Measurements from ENCODE around the gene TCP10L.
"Not testable (repeated sequence)": the region's sequence is repeated elsewhere in the genome, so short reads cannot be mapped to it uniquely, and the experiment has no call there.

The TCP10L gene

GRCh38 chr21:32585042-32585710 lies at the start of gene TCP10L:
Gene TCP10L, minus strand, starts transcription at chr21:32585523. Its CDS starts 1,219 bp downstream, at chr21:32584304.
- DNase-seq: no peak

DNA sequence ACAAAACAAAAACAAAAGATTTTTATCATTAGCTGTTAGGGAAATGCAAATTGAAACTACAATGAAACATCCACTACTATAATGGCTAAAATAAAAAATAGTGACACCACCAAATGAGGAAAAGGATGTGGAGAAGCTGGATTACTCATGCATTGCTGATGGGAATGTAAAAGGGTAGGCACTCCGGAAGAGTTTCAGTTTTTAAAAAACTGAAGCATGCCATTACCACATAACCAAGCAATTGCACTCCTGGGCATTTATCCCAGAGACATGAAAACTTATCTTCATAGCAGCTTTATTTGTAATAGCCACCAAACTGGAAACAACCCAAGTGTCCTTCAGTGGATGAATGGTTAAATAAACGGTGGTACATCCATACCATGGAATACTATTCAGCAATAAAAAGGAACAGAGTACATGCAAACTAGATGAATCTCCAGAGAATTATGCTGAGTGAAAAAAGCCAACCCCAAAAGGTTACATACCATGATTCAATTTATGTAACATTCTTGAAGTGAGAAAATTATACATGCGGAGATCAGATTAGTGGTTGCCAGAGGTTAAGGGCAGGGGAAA lies 41.4 kb upstream of the TCP10L start:
- DNase-seq: no peak

- DNase-seq: not testable (repeated sequence)
Observed at GRCh38 chr21:32618218-32618617, 32.9 kb upstream of the TCP10L start.

DNA sequence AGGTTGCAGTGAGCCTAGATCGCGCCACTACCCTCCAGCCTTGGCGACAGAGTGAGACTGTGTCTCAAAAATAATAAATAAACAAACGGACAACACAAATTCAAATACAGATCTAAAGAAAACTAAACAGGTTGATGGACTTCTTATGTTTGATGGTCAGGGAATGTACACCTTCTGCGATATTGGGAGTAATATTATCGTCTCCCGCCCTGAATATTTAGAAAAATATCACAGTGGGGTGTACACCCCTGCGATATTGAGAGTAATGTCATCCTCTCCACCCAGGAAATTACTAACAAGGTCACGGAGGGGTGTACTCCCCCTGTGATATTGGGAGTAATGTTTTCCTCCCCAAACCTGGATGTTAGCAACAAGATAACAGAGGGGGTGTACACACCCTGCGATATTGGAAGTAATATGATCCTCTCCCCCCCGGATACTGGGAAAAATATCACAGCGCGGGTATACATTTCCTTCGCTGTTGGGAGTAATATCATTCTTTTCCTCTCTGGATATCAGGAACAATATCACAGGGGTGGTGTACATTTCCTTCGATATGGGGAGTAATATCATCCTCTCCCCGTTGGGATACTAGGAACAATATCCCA lies 28.2 kb upstream of the TCP10L start:
- DNase-seq: peak in 2 of 3 experiments; percentile 32 to 65

- no peak for DNase-seq
Observed at GRCh38 chr21:32612999-32613337, 27.6 kb upstream of the TCP10L start.

DNA sequence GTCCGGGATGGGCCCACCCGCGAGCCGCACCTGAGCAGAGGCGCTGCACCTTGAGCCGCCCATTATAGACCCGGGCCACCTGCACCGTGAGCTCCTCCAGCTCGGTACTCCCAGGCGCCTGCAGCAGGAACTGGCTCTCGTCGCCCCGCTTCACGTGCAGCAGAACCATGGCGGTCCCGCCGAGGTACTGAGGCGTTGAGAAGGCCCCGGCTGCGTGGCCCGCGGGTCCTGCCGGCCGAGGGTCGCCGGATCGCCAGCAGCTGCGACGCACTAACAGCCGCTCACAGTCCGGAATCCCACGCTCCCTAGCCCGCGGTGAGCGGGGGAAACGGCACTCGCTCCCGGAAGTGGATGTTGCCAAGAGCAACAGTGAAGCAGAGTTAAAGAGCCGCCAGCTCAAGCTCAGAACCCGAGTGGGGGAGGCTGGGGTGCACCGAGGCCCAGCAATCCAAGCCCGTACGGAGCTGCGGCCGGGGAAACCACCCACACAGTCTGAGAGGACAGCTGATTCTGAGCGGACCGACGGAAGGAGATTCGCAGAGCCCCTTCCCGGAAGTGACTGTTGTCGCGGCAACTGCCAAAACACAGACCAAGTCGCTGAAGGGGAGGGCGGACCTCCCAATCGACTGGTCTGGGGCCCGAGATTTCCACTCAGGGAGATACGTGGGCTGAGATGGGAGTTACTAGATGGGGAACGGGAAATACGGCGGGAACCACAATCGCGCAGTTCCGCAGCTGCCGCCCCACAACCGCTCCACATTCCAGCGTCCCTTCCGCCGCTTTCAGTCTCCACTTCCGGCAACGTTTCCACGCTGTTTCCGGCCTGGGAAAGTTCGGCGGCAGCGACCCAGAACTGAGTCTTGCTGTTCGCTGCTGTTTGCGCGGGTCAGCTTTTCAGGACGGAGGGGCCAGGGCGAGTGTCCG lies 27.0 kb upstream of the TCP10L start, which contains the start of gene CFAP298:
Gene CFAP298, minus strand, starts transcription at position 303 of the 924 bp plus-strand sequence. Its CDS starts 134 bp downstream, at position 169.
- DNase-seq: peak; percentile 89 to 97 (median 97)

DNA sequence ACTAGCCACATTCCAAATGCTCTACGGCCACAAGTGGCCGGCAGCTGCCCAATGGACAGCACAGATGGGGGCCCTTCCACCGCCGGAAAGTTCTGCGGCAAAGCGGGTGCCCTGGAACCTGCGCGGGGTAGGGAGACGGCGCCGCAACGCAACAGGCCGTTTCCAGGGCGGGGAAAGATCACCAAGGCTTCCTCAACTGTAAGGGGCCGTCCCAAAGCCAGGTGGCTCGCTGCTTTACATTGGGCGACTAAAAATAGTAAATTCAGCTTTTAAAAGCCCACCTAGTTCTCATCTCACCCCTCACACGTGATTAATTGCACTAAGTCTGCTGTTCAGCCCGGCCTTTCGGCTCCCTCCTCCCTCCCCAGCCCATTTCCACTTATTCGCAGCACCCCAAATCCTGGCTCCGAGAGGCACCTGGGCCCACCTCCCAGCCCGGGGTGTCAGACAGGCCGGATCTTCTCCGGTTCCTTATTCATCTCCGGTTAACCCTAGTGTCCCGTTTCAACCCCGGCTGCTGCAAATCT lies 26.2 kb upstream of the TCP10L start:
- DNase-seq: peak in 2 of 3 experiments; percentile 48 to 57

- DNase-seq: not testable (repeated sequence)
Observed at GRCh38 chr21:32610940-32611339, 25.6 kb upstream of the TCP10L start.

- DNase-seq: no peak
Observed at GRCh38 chr21:32608851-32609250, 23.5 kb upstream of the TCP10L start.

DNA sequence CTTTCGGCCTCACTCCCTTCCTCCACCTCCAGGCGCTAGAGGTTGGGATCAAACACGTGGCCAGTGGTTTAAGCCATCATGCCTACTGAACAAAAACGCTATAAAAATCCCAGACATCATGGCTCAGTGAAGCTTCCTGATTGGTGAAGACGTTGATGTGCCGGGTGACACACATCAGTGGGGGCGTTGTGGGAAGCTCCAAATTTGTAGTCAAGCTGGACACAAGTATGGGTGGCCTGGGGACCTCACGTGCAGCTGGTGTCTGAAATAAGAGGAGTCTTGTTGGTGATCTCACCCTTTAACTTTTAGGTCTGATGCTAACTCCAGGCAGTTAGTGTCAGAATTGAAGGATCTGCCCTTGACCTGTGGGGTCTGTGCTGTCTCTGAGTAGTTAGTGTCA lies 20.1 kb upstream of the TCP10L start:
- DNase-seq: no peak

DNA sequence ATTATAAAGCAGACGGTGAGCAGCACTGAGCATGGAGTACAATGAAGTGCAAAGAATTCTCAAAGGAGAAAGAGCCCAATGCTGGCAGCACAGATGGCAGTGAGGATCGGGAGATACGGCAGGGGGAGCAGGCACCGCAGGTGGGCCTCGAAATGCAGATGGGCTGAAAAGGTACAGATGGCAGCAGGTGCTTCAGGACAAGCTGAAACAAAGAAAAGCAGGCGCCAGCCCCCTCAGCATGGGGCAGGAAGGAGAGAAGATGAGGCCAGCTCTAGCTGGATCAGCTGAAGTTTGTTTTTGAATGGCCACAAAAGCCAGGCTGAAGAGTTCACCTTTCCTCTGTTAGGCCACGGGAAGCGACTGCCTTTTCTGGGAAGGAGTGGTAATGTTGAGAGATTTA lies 19.1 kb upstream of the TCP10L start:
- DNase-seq: peak in 2 of 3 experiments; percentile 94 to 98

GRCh38 chr21:32603131-32603530 lies 17.8 kb upstream of the TCP10L start:
- peak in 2 of 3 experiments; percentile 39 to 69 for DNase-seq

DNA sequence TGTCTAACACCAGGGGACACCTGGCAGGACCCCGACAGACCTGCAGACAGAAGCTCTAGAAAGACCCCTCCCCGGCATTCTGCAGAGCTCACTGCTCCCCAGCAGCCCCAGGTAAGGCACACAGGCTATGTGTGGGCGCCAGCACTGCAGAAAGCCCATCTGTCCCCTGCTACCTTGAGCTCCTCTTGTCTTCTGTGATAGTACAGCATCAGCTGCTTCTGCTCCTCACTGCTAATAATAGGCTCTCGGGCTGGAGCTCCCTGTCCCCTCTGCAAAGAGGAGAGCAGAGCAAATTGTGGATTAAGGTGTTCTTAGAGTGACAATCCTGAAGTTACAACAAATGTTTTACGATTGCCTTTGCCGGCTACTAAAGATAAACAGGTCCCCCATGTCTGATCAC lies 16.8 kb upstream of the TCP10L start:
- peak in 1 of 3 experiments; percentile 21 for DNase-seq

- DNase-seq: peak in 2 of 3 experiments; percentile 77 to 84
Observed at GRCh38 chr21:32599526-32599925, 14.2 kb upstream of the TCP10L start.

DNA sequence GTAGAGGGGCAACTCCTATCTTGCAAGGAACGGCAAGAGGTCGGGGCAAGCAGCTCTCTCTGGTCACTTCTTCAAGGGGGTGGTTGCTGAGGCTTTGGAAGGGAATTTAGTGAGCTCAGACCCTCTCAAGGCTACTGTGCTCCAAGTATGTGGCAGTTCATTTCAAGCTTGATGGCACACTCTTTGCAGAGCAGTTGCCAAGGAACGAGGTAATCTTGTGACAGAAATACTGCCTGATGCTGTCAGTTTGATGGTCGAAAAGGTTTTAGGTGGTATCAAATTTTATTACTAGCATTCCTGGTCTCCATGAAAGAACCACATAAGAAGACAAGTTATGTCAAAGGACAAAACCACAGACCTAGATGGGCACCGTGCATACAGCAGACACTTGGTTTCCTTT lies 13.8 kb upstream of the TCP10L start:
- peak in 1 of 3 experiments; percentile 49 for DNase-seq

GRCh38 chr21:32597205-32597604 lies 11.9 kb upstream of the TCP10L start:
- DNase-seq: no peak

- DNase-seq: no peak
Observed at GRCh38 chr21:32595431-32595830, 10.1 kb upstream of the TCP10L start.

- DNase-seq: no peak
Observed at GRCh38 chr21:32593690-32594089, 8.4 kb upstream of the TCP10L start.

DNA sequence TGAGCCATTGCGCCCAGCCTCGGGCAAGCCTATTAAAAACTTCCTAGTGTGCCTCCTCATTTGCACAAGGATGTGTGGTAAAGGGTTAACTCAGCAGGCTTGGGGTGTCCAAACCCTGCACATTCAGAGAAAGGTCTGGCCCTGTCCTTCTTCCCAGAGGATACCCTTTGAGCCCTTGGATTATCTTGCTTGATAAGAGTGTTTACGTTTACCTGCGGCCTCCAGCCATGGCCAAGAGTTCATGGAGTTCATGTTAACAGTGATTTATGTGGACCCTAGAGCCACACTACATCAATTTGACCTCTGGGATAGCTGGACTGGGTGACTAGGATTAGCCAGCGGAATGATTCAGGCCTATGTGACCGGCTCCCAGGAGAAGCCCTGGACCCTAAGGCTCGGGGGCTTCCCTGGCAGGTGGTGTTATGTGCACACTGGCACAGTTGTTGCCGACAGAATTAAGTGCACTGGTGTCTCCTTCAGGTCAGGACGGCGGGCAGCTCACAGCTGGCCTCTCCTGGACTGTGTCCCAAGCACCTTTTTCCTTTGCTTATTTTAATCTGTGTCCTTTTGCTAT lies 7.7 kb upstream of the TCP10L start:
- DNase-seq: no peak

GRCh38 chr21:32590130-32590529 lies 4.8 kb upstream of the TCP10L start:
- DNase-seq: no peak

GRCh38 chr21:32587651-32588050 lies 2.3 kb upstream of the TCP10L start:
- no peak for DNase-seq

- no peak for DNase-seq
Observed at GRCh38 chr21:32587120-32587519, 1.8 kb upstream of the TCP10L start.
